Measurements from ENCODE around the gene SLC8A2. TPM values are rescaled to one million over a fixed set of nuclear protein-coding genes. Genes with fewer than 3 reads are reported as not detected.

SLC8A2 gene
- total RNA-seq, 3 donors from 2014 or later (not counting 1 experiment from before 2014, with no cell fraction given), result 0.20 TPM; not detected in 2

DNA sequence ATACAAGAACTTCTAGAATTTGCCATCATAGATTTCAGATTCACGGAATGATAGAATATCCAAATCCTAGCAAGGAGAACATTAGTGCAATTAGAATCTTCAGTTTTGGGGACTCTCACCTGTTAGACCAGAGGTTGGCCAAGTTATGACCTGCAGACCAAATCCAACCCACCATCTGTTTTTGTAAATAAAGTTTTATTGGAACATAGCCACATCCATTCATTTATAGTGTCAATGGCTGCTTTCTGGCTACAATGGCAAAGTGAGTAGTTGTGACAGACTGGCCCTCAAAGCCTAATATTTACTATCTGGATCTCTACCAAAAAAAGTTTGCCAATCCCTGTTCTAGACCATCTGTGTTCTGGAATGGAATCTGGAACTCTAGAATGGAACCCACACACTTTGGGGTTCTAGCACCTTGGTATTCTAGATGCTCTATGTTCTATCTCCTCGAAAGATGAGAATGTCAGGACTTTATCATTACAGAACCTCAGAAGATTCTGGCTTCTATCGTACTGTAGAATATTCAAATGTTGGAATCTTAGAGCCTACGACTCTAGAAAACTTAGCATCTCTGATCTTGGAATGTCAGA, 9.9 kb upstream of the SLC8A2 start:
- no peak overlapping the region for H3K27ac Mint-ChIP-seq
- no peak for ATAC-seq
- no peaks in the 10 kb centered on the region for H3K9me3 ChIP-seq (ENCODE audit: control insufficient read depth, insufficient read depth, low read length)
- intact Hi-C loops (cut with micrococcal nuclease), result no loop called here
- peaks cover 0 to 3% of the 10 kb centered on the region in 2 donors for H3K27me3 Mint-ChIP-seq (ENCODE audit: low read depth in 2 of 2)
- H3K27me3 ChIP-seq (ENCODE audit: control insufficient read depth, insufficient read depth, low read length), result no peaks in the 10 kb centered on the region
- peaks cover 27% of the 10 kb centered on the region for H3K4me1 ChIP-seq (ENCODE audit: control insufficient read depth, insufficient read depth, low read length)
- no peak overlapping the region for H3K4me3 ChIP-seq (ENCODE audit: low read length)
- no peaks in the 10 kb centered on the region for H3K9me3 Mint-ChIP-seq
- 94% methylated on average over 4 of the region's 4 CpGs for WGBS (ENCODE audit: insufficient coverage)
- DNase-seq, result no peak
- H3K4me1 Mint-ChIP-seq, result peaks cover 23 to 24% of the 10 kb centered on the region in 2 donors
- TF ChIP-seq, protein P1, sequence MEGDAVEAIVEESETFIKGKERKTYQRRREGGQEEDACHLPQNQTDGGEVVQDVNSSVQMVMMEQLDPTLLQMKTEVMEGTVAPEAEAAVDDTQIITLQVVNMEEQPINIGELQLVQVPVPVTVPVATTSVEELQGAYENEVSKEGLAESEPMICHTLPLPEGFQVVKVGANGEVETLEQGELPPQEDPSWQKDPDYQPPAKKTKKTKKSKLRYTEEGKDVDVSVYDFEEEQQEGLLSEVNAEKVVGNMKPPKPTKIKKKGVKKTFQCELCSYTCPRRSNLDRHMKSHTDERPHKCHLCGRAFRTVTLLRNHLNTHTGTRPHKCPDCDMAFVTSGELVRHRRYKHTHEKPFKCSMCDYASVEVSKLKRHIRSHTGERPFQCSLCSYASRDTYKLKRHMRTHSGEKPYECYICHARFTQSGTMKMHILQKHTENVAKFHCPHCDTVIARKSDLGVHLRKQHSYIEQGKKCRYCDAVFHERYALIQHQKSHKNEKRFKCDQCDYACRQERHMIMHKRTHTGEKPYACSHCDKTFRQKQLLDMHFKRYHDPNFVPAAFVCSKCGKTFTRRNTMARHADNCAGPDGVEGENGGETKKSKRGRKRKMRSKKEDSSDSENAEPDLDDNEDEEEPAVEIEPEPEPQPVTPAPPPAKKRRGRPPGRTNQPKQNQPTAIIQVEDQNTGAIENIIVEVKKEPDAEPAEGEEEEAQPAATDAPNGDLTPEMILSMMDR (IDR thresholded peaks at IDR 0.05), result no peak
- H3K4me3 Mint-ChIP-seq, result no peak overlapping the region
- H3K36me3 ChIP-seq (ENCODE audit: control insufficient read depth, insufficient read depth, low read length), result no peaks in the 10 kb centered on the region
- H3K27ac ChIP-seq (ENCODE audit: low read length), result no peak overlapping the region
- H3K36me3 Mint-ChIP-seq, result no peaks in the 10 kb centered on the region

DNA sequence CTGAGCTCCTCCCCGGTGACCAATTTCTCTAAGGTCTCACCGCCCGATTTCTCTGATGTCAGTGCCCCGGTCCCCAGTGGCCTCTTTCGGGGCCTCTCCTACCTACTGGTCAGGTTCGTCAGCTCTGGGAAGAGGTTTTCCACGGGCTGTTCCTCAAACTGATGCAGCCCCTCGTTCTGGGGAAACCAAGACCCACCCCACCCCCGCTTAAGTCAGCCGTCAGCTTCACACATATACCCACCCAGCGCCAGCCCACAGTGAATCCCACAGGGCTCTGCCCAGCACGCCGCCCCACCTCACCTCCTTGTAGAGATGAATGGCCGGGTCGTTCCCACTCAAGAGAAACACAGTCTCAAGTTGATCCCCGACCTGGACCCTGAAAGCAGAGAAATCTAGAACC, 9.0 kb upstream of the SLC8A2 start:
- Histone ChIP-seq H3K27ac (ENCODE audit: low read length) (no peak overlapping the region), H3K9me3 (ENCODE audit: control insufficient read depth, insufficient read depth, low read length) (no peaks in the 10 kb centered on the region), H3K4me1 (ENCODE audit: control insufficient read depth, insufficient read depth, low read length) (peaks cover 24% of the 10 kb centered on the region), H3K4me3 (ENCODE audit: low read length) (no peak overlapping the region), H3K36me3 (ENCODE audit: control insufficient read depth, insufficient read depth, low read length) (no peaks in the 10 kb centered on the region), H3K27me3 (ENCODE audit: control insufficient read depth, insufficient read depth, low read length) (no peaks in the 10 kb centered on the region)
- no peaks in the 10 kb centered on the region for H3K9me3 Mint-ChIP-seq
- intact Hi-C loops (cut with micrococcal nuclease), result no loop called here
- peaks cover 22 to 24% of the 10 kb centered on the region in 2 donors for H3K4me1 Mint-ChIP-seq
- TF ChIP-seq, protein P1 (IDR thresholded peaks at IDR 0.05), result no peak
- no peak for ATAC-seq
- DNase-seq, result no peak
- H3K27me3 Mint-ChIP-seq (ENCODE audit: low read depth in 2 of 2), result peaks cover 0 to 3% of the 10 kb centered on the region in 2 donors
- no peak overlapping the region for H3K4me3 Mint-ChIP-seq
- H3K36me3 Mint-ChIP-seq, result no peaks in the 10 kb centered on the region
- no peak overlapping the region for H3K27ac Mint-ChIP-seq
- WGBS (ENCODE audit: insufficient coverage), result 89% methylated on average over 16 of the region's 16 CpGs

DNA sequence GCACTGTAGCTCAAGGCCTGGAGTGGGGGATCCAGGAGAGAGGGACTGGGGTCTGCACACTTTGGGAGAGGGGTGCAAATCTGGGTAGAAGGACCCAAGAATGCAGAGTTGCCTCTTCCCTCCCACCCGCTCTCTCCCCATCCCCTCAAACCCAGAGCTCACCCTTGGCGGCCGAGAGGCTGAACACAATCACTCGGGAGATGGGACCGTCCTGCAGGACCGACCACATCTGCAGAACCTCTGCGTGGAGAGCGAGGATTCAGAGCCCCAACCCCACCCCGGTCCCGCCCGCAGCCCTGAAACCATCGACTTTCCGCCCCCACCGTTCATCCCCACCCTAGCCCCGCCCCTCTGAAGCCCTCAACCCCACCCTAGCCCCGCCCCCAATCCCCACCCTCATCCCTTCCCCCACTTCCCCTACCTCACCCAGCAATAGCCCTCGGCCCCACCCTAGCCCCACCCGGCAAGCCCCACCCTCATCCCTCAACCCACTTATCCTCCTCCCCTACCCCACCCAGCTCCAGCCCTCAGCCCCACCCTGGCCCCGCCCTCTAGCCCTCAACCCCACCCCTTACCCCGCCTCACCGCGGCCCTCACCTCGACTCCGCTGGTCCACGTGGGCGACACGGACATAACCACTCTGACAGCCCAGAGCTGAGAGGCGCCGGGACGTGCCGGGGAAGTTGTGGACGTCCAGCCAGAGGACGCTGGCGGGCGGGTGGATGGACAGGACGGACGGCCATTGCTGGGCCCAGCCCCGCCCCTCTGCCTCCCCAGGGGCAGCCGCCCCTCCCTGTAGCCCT, 8.2 kb upstream of the SLC8A2 start:
- Histone ChIP-seq H3K27ac (ENCODE audit: low read length) (no peak overlapping the region), H3K36me3 (ENCODE audit: control insufficient read depth, insufficient read depth, low read length) (no peaks in the 10 kb centered on the region), H3K4me3 (ENCODE audit: low read length) (no peak overlapping the region), H3K9me3 (ENCODE audit: control insufficient read depth, insufficient read depth, low read length) (no peaks in the 10 kb centered on the region), H3K4me1 (ENCODE audit: control insufficient read depth, insufficient read depth, low read length) (peaks cover 16% of the 10 kb centered on the region), H3K27me3 (ENCODE audit: control insufficient read depth, insufficient read depth, low read length) (no peaks in the 10 kb centered on the region)
- intact Hi-C loops (cut with micrococcal nuclease), result no loop called here
- H3K4me1 Mint-ChIP-seq, result peaks cover 15 to 17% of the 10 kb centered on the region in 2 donors
- DNase-seq (no peak), ATAC-seq (no peak)
- no peak overlapping the region for H3K27ac Mint-ChIP-seq
- H3K4me3 Mint-ChIP-seq, result no peak overlapping the region
- no peaks in the 10 kb centered on the region for H3K9me3 Mint-ChIP-seq
- TF ChIP-seq, protein P1 (IDR thresholded peaks at IDR 0.05), result no peak
- H3K27me3 Mint-ChIP-seq (ENCODE audit: low read depth in 2 of 2), result peaks cover 0 to 3% of the 10 kb centered on the region in 2 donors
- WGBS (ENCODE audit: insufficient coverage), result 59% methylated on average over 31 of the region's 39 CpGs
- no peaks in the 10 kb centered on the region for H3K36me3 Mint-ChIP-seq
